Gastrocnemius medialis (tissue), 4 donors: ENCODE measurements around the gene NCAN.

Source experiments
- CTCF ChIP-seq, 5 experiments: fragments of 450-650 bp in 3 of 5; fragments of 200-600 bp in 2 of 5; sonication (generic) in 2 of 5; IDR thresholded peaks in 4 of 5; conservative IDR thresholded peaks in 1 of 5; 1 replicate in 4 of 5; 2 replicates in 1 of 5; pipeline ENCODE4 v1.5.1; 2016 to 2019; ENCODE audit warnings: antibody characterized with exemption in 5 of 5, mild to moderate bottlenecking in 3 of 5, moderate library complexity in 3 of 5
- POLR2A ChIP-seq, 2 donors: fragments of 450-650 bp; IDR thresholded peaks; one replicate each; pipeline ENCODE4 v1.6.1; 2017; ENCODE audit warnings: antibody characterized with exemption in 2 of 2, mild to moderate bottlenecking in 2 of 2, moderate library complexity in 2 of 2

DNA sequence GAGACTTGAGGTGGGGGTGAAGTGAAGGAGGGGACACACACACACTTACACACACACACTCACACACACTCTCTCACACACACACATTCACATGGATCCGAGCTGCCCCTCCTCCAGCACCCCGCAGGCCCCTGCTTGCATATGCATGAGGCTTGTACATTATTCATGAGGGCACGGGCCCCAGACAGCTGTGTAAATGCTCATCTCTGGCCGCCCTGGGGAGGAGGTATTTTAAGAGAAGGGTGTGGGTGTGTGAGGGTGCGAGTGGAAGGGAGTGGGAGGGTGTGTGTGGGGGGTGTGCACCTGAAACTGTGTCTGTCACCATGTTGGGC, 2.4 kb downstream of the NCAN start:
- no peak for TF ChIP-seq CTCF (IDR thresholded peaks at IDR 0.05 in 4 of 5, conservative IDR thresholded peaks at IDR 0.05 in 1 of 5)
- no peak for TF ChIP-seq POLR2A (IDR thresholded peaks at IDR 0.05)
